Measurements from ENCODE around the gene TPX2. TPM values are rescaled to one million over a fixed set of nuclear protein-coding genes. Genes with fewer than 3 reads are reported as not detected.

The TPX2 gene
- total RNA-seq = 8.1 and 134 TPM in 2 replicates

GRCh38 chr20:31738729-31739549, at the start of gene TPX2:
TPX2 (plus strand) TSS chr20:31739290; CDS start chr20:31757477, 18,187 bp downstream.

GRCh38 chr20:31722257-31723068, 16.6 kb upstream of the TPX2 start, which contains the start of gene BCL2L1:
BCL2L1 (minus strand) TSS chr20:31722868; CDS start chr20:31722218, 650 bp downstream.

GRCh38 chr20:31819083-31819784, 80.1 kb downstream of the TPX2 start, which contains the start of gene MYLK2:
MYLK2 (plus strand) TSS chr20:31819356; CDS start chr20:31819581, 225 bp downstream.

GRCh38 chr20:31845300-31845863, 106.3 kb downstream of the TPX2 start, which contains the start of gene FOXS1:
FOXS1 (minus strand) TSS chr20:31845604; CDS start chr20:31845542, 62 bp downstream.

Other genes starting within 250 kb of the TPX2 start
- gene HM13, start 224.8 kb upstream of the TPX2 start, total RNA-seq = 116 and 120 TPM in 2 replicates
- gene ID1, start 134.0 kb upstream of the TPX2 start, total RNA-seq = 109 and 187 TPM in 2 replicates
- 0.98 TPM in 1 of 2 replicates, not detected in the other for gene COX4I2, start 101.4 kb upstream of the TPX2 start, total RNA-seq
- 129 and 235 TPM in 2 replicates for gene BCL2L1, start 16.4 kb upstream of the TPX2 start, total RNA-seq
- 0.65 and 0.76 TPM in 2 replicates for gene MYLK2, start 80.1 kb downstream of the TPX2 start, total RNA-seq
- 2.3 and 15.2 TPM in 2 replicates for gene FOXS1, start 106.3 kb downstream of the TPX2 start, total RNA-seq
- gene DUSP15, start 131.2 kb downstream of the TPX2 start, total RNA-seq = 0.49 and 1.4 TPM in 2 replicates
- gene TTLL9, start 131.3 kb downstream of the TPX2 start, total RNA-seq = not detected in 2 replicates
- 6.5 and 7.0 TPM in 2 replicates for gene PDRG1, start 212.8 kb downstream of the TPX2 start, total RNA-seq
- gene XKR7, start 228.9 kb downstream of the TPX2 start, total RNA-seq = not detected in 2 replicates